ENCODE measurements around the gene OPHN1. TPM values are rescaled to one million over a fixed set of nuclear protein-coding genes. Genes with fewer than 3 reads are reported as not detected.

OPHN1 gene
- total and polyA plus RNA-seq, 2 of the 13 experiments (the other 11 are each of a cell fraction or from before 2014, with no cell fraction given): 1.6 to 1.7 TPM

DNA sequence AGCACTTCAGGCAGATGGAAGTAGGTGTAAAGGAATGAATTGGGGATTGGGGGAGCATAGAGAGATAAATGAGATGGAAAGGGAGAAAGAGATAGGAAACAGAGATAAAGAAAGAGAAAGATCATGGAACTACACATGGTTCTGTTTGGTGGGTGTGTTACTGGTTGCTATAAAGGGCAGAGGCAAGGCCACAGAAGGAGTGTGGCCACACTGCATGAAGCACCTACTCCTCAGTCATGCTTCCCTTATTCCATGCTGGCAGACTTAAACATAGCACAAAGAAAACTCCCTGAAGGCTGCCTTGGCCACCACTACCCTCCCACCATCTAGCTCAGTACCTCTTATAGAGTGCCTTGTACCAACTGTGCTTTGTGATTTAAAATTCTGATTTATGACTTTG, 56.9 kb downstream of the OPHN1 start:
- no peak overlapping the region for H2AFZ ChIP-seq (ENCODE audit: low read length)
- intact Hi-C loops (cut with micrococcal nuclease; ENCODE audit: unreplicated experiment): no loop called here
- no peaks in the 10 kb centered on the region for H3K36me3 ChIP-seq (replicated peaks in 1 of 2; ENCODE audit: control insufficient read depth in 1 of 2, insufficient read depth in 2 of 2, low read length in 2 of 2)
- no TSS peak for BruUV-seq (replicated peaks)
- TF ChIP-seq SRSF9 (IDR thresholded peaks at IDR 0.05; ENCODE audit: borderline replicate concordance, insufficient read depth, low read depth, low read length, poor library complexity, severe bottlenecking) (no peak), ZNF331 (CRISPR knock-in tag; IDR thresholded peaks at IDR 0.05) (no peak), ZNF790 (CRISPR knock-in tag; IDR thresholded peaks at IDR 0.05; ENCODE audit: borderline replicate concordance) (no peak)
- H3K4me3 ChIP-seq (replicated peaks in 1 of 3; ENCODE audit: insufficient read depth in 1 of 3, low read depth in 2 of 3, low read length in 3 of 3): no peak overlapping the region
- POLR2A ChIA-PET: interaction anchor here (0.6 kb wide), 1 partner anchor 162 kb away, joined by 4 read pairs; no protein-coding TSS in a partner anchor
- no peaks in the 10 kb centered on the region for H3K27me3 ChIP-seq (ENCODE audit: control insufficient read depth in 1 of 2, insufficient read depth in 2 of 2, low read length in 2 of 2)
- no peak for ATAC-seq
- no peaks in the 10 kb centered on the region for H3K9me3 ChIP-seq (ENCODE audit: low read length)
- H3K4me2 ChIP-seq (ENCODE audit: low read depth, low read length): no peak overlapping the region
- FAIRE-seq: no peak
- CTCF ChIA-PET (ENCODE audit: low intra/inter-chr PET ratio, low total read pairs): no interaction called here
- DNase-seq (ENCODE audit: low spot score): no peak
- no peaks in the 10 kb centered on the region for H3K79me2 ChIP-seq (ENCODE audit: insufficient read depth, low read length)
- no peaks in the 10 kb centered on the region for H3K4me1 ChIP-seq (ENCODE audit: insufficient read depth, low read length)
- no peak overlapping the region for H3K27ac ChIP-seq (ENCODE audit: extremely low read length, insufficient read depth, low read length)
- no peak overlapping the region for H3K9ac ChIP-seq (ENCODE audit: insufficient read depth, low read depth, low read length)
- H4K20me1 ChIP-seq (ENCODE audit: insufficient read depth, low read length): no peaks in the 10 kb centered on the region
- in situ Hi-C loops (cut with HindIII; ENCODE audit: extremely low pct_ligation_motif_present, low pct_unique_long_range_greater_than_20kb): no loop called here

DNA sequence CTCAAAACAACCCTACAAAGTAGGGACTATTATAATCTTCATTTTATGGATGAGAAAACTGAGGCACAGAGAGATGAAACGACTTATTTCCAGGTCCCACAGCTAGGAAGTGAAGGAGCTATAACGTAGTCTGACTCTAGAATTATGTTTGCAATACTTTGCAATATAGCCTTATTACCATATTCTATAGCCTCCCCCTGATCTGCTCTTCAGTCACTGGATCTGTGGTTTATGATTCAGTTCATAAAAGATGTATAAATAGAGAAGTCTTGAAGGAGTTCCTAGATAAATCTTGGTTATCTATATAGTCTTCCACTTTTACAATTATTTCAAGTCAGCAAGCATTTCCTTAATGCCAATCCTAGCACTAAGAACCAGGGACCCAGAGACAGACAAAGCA, 57.5 kb downstream of the OPHN1 start:
- TF ChIP-seq ZNF30 (CRISPR knock-in tag; IDR thresholded peaks at IDR 0.05) (no peak), ISL2 (CRISPR knock-in tag; IDR thresholded peaks at IDR 0.05) (no peak), ZNF792 (CRISPR knock-in tag; IDR thresholded peaks at IDR 0.05) (no peak), THAP11 (CRISPR knock-in tag; IDR thresholded peaks at IDR 0.05) (no peak), FOSL2 (CRISPR knock-in tag; IDR thresholded peaks at IDR 0.05) (no peak), ZSCAN29 (CRISPR knock-in tag; conservative IDR thresholded peaks at IDR 0.05) (no peak), ZNF777 (CRISPR knock-in tag; IDR thresholded peaks at IDR 0.05) (no peak), ARNT2 (CRISPR knock-in tag; IDR thresholded peaks at IDR 0.05; ENCODE audit: low read depth) (no peak), NR1H2 (CRISPR knock-in tag; IDR thresholded peaks at IDR 0.05; ENCODE audit: borderline replicate concordance, low read depth) (no peak), ZNF547 (CRISPR knock-in tag; IDR thresholded peaks at IDR 0.05) (no peak)
- TF ChIP-seq, protein P1, sequence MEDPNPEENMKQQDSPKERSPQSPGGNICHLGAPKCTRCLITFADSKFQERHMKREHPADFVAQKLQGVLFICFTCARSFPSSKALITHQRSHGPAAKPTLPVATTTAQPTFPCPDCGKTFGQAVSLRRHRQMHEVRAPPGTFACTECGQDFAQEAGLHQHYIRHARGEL (CRISPR knock-in tag; IDR thresholded peaks at IDR 0.05): no peak
- TF ChIP-seq, protein P2, sequence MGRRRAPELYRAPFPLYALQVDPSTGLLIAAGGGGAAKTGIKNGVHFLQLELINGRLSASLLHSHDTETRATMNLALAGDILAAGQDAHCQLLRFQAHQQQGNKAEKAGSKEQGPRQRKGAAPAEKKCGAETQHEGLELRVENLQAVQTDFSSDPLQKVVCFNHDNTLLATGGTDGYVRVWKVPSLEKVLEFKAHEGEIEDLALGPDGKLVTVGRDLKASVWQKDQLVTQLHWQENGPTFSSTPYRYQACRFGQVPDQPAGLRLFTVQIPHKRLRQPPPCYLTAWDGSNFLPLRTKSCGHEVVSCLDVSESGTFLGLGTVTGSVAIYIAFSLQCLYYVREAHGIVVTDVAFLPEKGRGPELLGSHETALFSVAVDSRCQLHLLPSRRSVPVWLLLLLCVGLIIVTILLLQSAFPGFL (CRISPR knock-in tag; IDR thresholded peaks at IDR 0.05): no peak
- TF ChIP-seq, protein P3, sequence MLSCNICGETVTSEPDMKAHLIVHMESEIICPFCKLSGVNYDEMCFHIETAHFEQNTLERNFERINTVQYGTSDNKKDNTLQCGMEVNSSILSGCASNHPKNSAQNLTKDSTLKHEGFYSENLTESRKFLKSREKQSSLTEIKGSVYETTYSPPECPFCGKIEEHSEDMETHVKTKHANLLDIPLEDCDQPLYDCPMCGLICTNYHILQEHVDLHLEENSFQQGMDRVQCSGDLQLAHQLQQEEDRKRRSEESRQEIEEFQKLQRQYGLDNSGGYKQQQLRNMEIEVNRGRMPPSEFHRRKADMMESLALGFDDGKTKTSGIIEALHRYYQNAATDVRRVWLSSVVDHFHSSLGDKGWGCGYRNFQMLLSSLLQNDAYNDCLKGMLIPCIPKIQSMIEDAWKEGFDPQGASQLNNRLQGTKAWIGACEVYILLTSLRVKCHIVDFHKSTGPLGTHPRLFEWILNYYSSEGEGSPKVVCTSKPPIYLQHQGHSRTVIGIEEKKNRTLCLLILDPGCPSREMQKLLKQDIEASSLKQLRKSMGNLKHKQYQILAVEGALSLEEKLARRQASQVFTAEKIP (CRISPR knock-in tag; IDR thresholded peaks at IDR 0.05; ENCODE audit: borderline replicate concordance): no peak
- TF ChIP-seq, protein P4, sequence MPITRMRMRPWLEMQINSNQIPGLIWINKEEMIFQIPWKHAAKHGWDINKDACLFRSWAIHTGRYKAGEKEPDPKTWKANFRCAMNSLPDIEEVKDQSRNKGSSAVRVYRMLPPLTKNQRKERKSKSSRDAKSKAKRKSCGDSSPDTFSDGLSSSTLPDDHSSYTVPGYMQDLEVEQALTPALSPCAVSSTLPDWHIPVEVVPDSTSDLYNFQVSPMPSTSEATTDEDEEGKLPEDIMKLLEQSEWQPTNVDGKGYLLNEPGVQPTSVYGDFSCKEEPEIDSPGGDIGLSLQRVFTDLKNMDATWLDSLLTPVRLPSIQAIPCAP (CRISPR knock-in tag; IDR thresholded peaks at IDR 0.05; ENCODE audit: low read depth): no peak
- Histone ChIP-seq H3K9me3 (ENCODE audit: low read length) (no peaks in the 10 kb centered on the region), H2AFZ (ENCODE audit: low read length) (no peak overlapping the region), H4K20me1 (ENCODE audit: insufficient read depth, low read length) (no peaks in the 10 kb centered on the region), H3K36me3 (replicated peaks in 1 of 2; ENCODE audit: control insufficient read depth in 1 of 2, insufficient read depth in 2 of 2, low read length in 2 of 2) (no peaks in the 10 kb centered on the region), H3K4me1 (ENCODE audit: insufficient read depth, low read length) (no peaks in the 10 kb centered on the region), H3K4me3 (replicated peaks in 1 of 3; ENCODE audit: insufficient read depth in 1 of 3, low read depth in 2 of 3, low read length in 3 of 3) (no peak overlapping the region), H3K79me2 (ENCODE audit: insufficient read depth, low read length) (no peaks in the 10 kb centered on the region), H3K9ac (ENCODE audit: insufficient read depth, low read depth, low read length) (no peak overlapping the region), H3K4me2 (ENCODE audit: low read depth, low read length) (no peak overlapping the region), H3K27me3 (ENCODE audit: control insufficient read depth in 1 of 2, insufficient read depth in 2 of 2, low read length in 2 of 2) (no peaks in the 10 kb centered on the region), H3K27ac (ENCODE audit: extremely low read length, insufficient read depth, low read length) (no peak overlapping the region)
- FAIRE-seq (no peak), ATAC-seq (no peak), DNase-seq (ENCODE audit: low spot score) (no peak)
- intact Hi-C loops (cut with micrococcal nuclease; ENCODE audit: unreplicated experiment): no loop called here
- POLR2A ChIA-PET: no interaction called here
- CTCF ChIA-PET (ENCODE audit: low intra/inter-chr PET ratio, low total read pairs): no interaction called here
- in situ Hi-C loops (cut with HindIII; ENCODE audit: extremely low pct_ligation_motif_present, low pct_unique_long_range_greater_than_20kb): no loop called here
- 63% methylated on average over 2 of the region's 2 CpGs for WGBS (ENCODE audit: low lambda C conversion rate)
- no TSS peak for BruUV-seq (replicated peaks)

All from HepG2 (cell line).